GM18519 (cell line): ENCODE measurements around the gene TMEM179B.
A peak's percentile ranks its signal among the peaks of the same experiment; 100 is the strongest.

Source experiments
- ATAC-seq: cut with Tn5 transposase; IDR thresholded peaks from one replicate; pipeline ENCODE4 v1.9.1; 2021; ENCODE audit warnings: mild to moderate bottlenecking, moderate library complexity; ENCODE audit not compliant: unreplicated experiment, low FRiP score

Gene TMEM179B

GRCh38 chr11:62830904-62831519, 43.8 kb downstream of the TMEM179B start:
- no peak for ATAC-seq

- ATAC-seq = peak; percentile 46
Observed at GRCh38 chr11:62831520-62832335, 44.5 kb downstream of the TMEM179B start, which contains the start of gene STX5. Gene STX5, minus strand, starts transcription at chr11:62832051. Its CDS starts 808 bp downstream, at chr11:62831243.

DNA sequence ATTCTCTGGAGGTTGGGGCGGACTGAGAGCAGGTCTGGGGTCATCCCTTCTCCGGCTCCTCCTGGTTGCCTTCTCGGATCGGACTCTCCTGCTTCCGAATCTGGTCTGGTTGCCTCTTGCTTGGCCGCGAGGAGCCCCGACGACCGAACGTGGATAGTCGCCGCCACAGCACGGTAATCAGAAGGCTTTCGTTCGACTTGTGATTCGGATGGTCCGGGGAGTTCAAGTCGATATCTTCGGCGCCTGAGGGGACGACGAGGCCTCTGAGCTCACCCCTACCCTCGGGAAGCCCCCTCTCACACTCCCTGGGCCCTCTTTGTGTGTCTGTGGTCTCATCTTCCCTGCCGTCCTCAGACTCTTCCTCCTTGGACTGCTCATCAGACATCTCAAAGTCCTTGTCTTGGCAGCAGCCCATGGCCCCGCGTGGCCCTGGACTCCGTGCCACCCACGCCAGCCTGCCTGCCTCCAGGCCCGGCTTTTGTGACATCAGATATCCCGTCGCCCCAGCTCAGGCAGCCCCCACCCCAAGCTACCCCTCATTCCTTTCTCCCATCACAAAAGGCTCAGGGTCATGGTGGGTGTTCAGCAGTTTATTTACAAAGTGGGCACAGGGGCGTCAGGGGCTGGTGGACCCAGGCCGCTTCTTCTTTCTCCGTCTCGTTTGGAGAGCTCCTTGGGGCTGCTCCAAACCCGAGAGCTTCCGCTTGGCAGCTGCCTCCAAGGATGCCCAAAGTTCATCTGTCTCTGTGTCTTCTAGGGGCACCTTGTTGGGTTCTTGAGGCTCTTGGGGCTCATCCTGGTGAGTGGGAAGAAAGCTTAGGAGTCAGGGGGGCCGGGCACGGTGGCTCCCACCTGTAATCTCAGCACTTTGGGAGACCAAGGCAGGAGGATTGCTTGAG, 45.4 kb downstream of the TMEM179B start, which contains the start of gene TEX54:
Gene TEX54 (minus strand): TSS at position 506 of the 899 bp plus-strand sequence.
- no peak for ATAC-seq

GRCh38 chr11:62835336-62835735, 48.1 kb downstream of the TMEM179B start:
- ATAC-seq = no peak

- ATAC-seq = peak; percentile 28
Observed at GRCh38 chr11:62839050-62839945, 52.1 kb downstream of the TMEM179B start, which contains the start of gene WDR74. Gene WDR74, minus strand, starts transcription at chr11:62839590. Its CDS starts 20 bp downstream, at chr11:62839570.
